ENCODE results near the gene IFIT1.

The IFIT1 gene

DNA sequence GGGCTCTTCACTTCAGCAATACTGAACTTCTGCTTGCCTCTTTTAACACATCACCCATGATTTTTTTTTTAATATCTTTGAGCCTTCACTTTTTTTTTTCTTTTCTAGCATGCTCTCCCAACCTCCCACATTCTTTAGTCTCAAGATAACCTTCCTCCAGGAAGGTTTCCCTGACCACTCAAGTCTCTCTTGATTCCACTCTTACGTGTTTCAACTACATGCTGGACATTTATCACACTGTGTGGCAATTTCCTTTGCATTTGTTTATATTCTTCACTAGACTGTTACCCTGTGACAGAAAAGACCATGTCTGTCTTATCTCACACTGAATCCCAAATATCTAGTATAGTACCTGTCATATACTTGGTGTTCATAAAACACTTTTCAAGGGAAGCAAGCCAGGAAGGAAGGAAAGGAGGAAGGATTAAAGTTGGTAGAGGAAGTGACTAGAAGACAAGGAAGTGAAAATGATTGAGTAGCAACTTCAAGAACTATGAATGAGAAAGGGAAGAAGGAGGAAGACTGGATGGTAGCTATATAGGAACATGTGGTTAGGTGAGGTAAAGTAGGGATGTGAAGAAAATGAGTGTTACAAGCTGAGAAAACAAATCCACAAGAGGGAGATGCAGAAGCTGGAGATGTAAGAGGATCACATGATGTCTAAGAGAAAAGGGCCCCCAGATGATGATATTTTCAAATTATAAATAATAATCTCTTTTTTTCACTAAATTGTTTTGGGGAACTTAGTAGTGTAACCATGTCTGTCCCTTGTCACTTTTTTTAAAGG is 62.3 kb downstream of the IFIT1 start:
- no peak for TF ChIP-seq CTCF (IDR thresholded peaks at IDR 0.05; ENCODE audit: low read depth, low read length)
- DNase-seq (ENCODE audit: extremely low read depth, low read depth) = no peak

Measured in AG09319 (cell line).